Omental fat pad (tissue), 4 donors: ENCODE measurements around the gene LHX1. TPM values are rescaled to one million over a fixed set of nuclear protein-coding genes. Genes with fewer than 3 reads are reported as not detected.
A peak's percentile ranks its signal among the peaks of the same experiment; 100 is the strongest.

Experiments used
- ATAC-seq: fragments of 150-250 bp; one replicate; pipeline ENCODE4 v1.9.1; 2016; ENCODE audit warnings: mild to moderate bottlenecking, moderate library complexity; ENCODE audit not compliant: low FRiP score
- DNase-seq: peaks from one replicate; pipeline ENCODE4 v3.0.0-alpha.2; 2019; ENCODE audit warnings: low spot score
- CTCF ChIP-seq, 3 donors: fragments of 450-650 bp; IDR thresholded peaks; one replicate each; pipeline ENCODE4 v1.5.1; 2016 to 2017; ENCODE audit warnings: antibody characterized with exemption in 3 of 3, mild to moderate bottlenecking in 3 of 3, moderate library complexity in 2 of 3
- total RNA-seq, 4 donors: library from RNA; depleted of rRNA; stranded (reverse); fragments of >200 nt; gene quantifications; one replicate each; pipeline ENCODE4 v1.1.0, GENCODE V29; 2016

The LHX1 gene
- total RNA-seq, 4 donors from 2014 or later = not detected

DNA sequence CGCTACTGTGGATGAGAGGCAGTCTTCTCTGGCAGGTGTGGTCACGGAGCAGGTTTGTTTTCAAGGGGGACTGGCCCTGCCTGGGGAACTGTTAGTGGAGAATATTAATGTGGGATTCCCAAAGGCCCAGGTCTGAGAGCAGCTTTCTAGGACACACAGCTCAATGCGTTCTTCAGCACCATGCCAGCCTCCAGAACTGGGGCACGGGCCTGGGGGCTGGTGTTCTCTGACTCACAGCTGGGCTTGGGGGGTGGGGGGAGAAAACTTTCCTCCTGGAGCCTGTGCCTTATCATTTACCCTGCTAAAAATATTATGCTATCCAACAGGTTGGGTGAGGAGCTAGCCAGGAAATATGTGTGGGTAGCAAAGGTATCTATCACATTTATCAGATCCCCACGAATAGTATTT lies 13.5 kb upstream of the LHX1 start:
- no peak for TF ChIP-seq CTCF (IDR thresholded peaks at IDR 0.05)
- no peak for DNase-seq
- ATAC-seq = peak; percentile 42

DNA sequence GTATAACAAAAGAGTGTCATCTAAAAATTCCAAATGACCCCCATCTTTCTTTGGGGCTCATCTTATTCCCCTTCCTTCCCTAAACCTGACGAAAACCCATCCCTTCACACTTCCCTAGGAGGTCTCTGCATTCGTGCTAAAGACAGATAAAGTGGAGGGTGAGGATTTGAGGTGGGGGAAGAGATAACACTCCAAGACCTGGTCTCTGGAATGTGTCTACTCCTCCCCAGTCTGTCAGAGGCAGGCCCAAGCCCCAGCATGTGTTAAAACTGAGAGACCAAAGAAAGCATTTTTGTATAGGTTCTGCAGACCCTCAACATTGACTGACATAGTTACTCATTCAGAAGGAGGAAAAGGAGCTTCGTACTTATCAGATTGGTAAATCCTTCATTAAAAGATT lies 11.0 kb upstream of the LHX1 start:
- no peak for TF ChIP-seq CTCF (IDR thresholded peaks at IDR 0.05)
- no peak for DNase-seq
- no peak for ATAC-seq

DNA sequence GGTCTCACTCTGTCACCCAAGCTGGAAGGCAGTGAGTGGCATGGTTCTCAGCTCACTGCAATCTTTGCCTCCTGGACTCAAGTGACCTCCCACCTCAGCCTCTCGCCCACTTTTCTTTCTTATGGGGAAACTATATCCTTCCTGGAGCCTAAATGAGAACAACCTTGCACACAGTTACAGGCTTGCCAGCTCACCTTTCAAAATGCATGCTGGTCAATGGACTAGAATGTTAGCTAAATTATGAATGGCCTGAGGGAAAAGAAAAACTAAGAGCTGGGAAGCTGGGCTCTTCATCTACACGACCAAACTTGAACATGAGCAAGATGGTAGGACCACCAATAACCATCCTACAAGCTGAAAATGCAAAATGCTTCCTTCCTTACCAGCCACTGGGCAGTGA lies 10.6 kb upstream of the LHX1 start:
- ATAC-seq (no peak), DNase-seq (no peak)
- no peak for TF ChIP-seq CTCF (IDR thresholded peaks at IDR 0.05)

- DNase-seq (no peak), ATAC-seq (no peak)
- TF ChIP-seq CTCF (IDR thresholded peaks at IDR 0.05) = no peak
Measured at GRCh38 chr17:36928471-36929345, 8.6 kb upstream of the LHX1 start.

DNA sequence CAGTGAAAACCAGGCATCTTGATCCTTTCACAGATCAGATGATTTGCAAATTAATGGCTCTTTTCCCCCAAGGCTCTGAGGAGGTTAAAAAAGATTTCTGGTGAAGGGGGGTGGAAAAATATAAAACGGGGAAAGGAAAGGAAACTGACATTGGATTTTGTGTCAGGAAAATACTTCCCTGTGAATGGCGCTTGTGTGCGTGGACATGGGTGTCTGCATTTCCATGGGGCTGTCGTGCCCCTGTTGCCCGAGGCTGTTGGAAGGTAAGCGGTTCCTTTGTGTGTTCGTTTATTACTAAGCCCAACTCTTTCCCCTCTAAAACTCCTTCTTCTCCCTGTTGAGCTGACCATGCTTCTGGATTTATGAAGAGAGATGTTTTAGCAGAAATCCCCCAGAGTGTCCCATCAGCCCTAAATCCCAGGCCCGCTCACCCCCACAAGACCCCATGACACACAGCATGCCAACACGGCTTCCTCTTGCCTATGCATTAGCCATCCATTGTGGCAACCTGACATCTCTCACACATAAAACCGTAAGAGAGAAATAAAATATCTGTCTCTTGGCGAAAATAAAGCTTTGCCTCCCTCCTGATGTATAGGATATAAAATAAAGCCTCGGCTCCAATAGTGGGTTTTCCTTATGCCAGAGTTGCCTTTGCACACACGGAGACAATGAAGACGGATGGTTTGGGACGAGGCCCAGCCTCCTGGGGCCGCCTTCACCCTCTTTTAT lies 7.3 kb upstream of the LHX1 start:
- TF ChIP-seq CTCF (IDR thresholded peaks at IDR 0.05) = no peak
- DNase-seq = no peak
- no peak for ATAC-seq

DNA sequence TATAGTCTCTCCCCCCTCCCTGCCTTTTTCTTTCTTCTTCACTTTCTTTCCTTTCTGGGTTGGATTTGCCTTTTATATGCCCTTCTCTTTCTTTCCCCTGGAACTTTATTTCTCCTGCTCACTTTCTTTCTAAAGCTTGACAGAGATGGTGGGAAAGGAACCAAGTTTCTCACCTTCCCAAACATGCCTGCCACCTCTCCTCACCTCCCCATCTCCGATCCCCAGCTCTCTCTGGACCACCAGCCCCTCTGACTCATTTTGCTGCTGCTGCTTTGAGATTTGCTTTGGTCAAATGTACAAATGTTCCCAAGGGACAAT lies 6.7 kb upstream of the LHX1 start:
- DNase-seq (no peak), ATAC-seq (no peak)
- TF ChIP-seq CTCF (IDR thresholded peaks at IDR 0.05) = no peak
